Muscle layer of duodenum (tissue), 2 donors: Measurements from ENCODE around the gene ZNF467.

Source experiments
- H3K27ac ChIP-seq: one replicate; pipeline ENCODE4 v1.7.0; 2013; ENCODE audit warnings: mild to moderate bottlenecking, low read length
- H3K27me3 ChIP-seq: one replicate; pipeline ENCODE4 v1.7.0; 2013; ENCODE audit warnings: low read depth, mild to moderate bottlenecking, control low read depth, low read length
- H3K36me3 ChIP-seq, 2 donors: one replicate each; pipeline ENCODE4 v1.7.0; 2013; ENCODE audit warnings: low read length in 2 of 2, control low read depth in 1 of 2, mild to moderate bottlenecking in 1 of 2; ENCODE audit not compliant: insufficient read depth in 2 of 2, control insufficient read depth in 1 of 2
- H3K4me1 ChIP-seq, 2 donors: one replicate each; pipeline ENCODE4 v1.7.0; 2013; ENCODE audit warnings: low read length in 2 of 2, mild to moderate bottlenecking in 2 of 2, control low read depth in 1 of 2, moderate library complexity in 1 of 2; ENCODE audit not compliant: insufficient read depth in 2 of 2, control insufficient read depth in 1 of 2
- H3K4me3 ChIP-seq, 2 donors: one replicate each; pipeline ENCODE4 v1.7.0; 2013; ENCODE audit warnings: low read length in 2 of 2, low read depth in 1 of 2, mild to moderate bottlenecking in 1 of 2
- H3K9me3 ChIP-seq, 2 donors: one replicate each; pipeline ENCODE4 v1.7.0; 2013; ENCODE audit warnings: low read length in 2 of 2, control low read depth in 1 of 2, mild to moderate bottlenecking in 1 of 2; ENCODE audit not compliant: control insufficient read depth in 1 of 2
- donor health status: healthy.

ZNF467 gene

GRCh38 chr7:149727899-149728476 lies 45.4 kb downstream of the ZNF467 start:
- H3K27ac ChIP-seq: no peak overlapping the region

GRCh38 chr7:149727053-149727898 lies 46.1 kb downstream of the ZNF467 start:
- no peak overlapping the region for H3K27ac ChIP-seq
- no peaks in the 10 kb centered on the region for H3K9me3 ChIP-seq
- peaks cover 28 to 90% of the 10 kb centered on the region in 2 donors for H3K36me3 ChIP-seq
- no peaks in the 10 kb centered on the region for H3K27me3 ChIP-seq
- peaks cover 0 to 12% of the 10 kb centered on the region in 2 donors for H3K4me1 ChIP-seq
- no peak overlapping the region for H3K4me3 ChIP-seq

More at GRCh38 chr7:149727899-149728476, 45.4 kb downstream of the ZNF467 start:
- no peak overlapping the region for H3K4me3 ChIP-seq
- peaks cover 0 to 12% of the 10 kb centered on the region in 2 donors for H3K4me1 ChIP-seq
- H3K36me3 ChIP-seq: peaks cover 22 to 90% of the 10 kb centered on the region in 2 donors
- no peaks in the 10 kb centered on the region for H3K27me3 ChIP-seq
- no peaks in the 10 kb centered on the region for H3K9me3 ChIP-seq

- Histone ChIP-seq H3K4me3 (no peak overlapping the region), H3K9me3 (no peaks in the 10 kb centered on the region), H3K36me3 (peaks cover 21 to 91% of the 10 kb centered on the region in 2 donors), H3K27ac (no peak overlapping the region), H3K27me3 (no peaks in the 10 kb centered on the region), H3K4me1 (peaks cover 0 to 12% of the 10 kb centered on the region in 2 donors)
These were observed 47.5 kb downstream of the ZNF467 start for GRCh38 chr7:149725916-149726315.

GRCh38 chr7:149725426-149725821 lies 48.0 kb downstream of the ZNF467 start:
- Histone ChIP-seq H3K4me1 (peaks cover 0 to 12% of the 10 kb centered on the region in 2 donors), H3K27ac (no peak overlapping the region), H3K9me3 (no peaks in the 10 kb centered on the region), H3K27me3 (no peaks in the 10 kb centered on the region), H3K4me3 (no peak overlapping the region), H3K36me3 (peaks cover 21 to 91% of the 10 kb centered on the region in 2 donors)

DNA sequence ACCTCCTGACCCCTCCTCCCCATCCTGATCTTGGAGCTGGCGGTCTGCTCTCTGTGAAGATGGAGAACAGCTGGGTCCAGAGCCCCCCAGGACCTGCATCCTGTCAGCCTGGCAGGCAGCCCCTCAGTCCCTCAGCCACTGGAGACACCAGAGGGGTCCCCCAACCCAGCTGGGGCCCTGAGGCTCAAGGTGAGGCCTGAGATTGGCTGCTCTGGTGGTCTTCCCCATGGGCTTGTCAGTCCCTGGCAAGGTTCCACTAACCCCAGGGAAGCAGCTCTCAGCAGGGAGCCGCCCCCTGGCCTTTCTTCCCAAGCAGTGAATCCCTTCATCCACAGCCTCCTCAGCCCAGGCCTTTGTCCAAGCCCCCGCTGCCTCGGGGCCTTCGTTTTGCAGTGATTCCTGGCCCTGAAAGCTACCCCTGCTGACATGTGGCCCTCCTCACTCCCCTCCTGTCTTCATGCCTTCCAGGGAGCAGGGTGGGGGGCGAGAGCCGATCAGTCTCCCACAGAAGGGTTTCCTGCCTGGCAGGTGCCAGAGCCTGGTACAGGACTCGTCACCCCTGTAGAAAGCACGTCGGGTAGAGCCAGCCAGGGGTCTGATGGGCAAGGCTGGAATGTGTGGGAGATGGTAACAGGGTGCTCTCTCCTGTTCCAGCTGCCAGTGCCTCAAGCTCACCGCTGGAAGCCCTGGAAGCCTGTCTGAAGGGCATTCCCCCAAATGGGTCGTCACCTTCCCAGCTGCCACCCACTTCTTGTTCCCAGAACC lies 48.5 kb downstream of the ZNF467 start:
- H3K27ac ChIP-seq: no peak overlapping the region
- H3K4me3 ChIP-seq: no peak overlapping the region
- H3K4me1 ChIP-seq: peaks cover 0 to 17% of the 10 kb centered on the region in 2 donors
- H3K9me3 ChIP-seq: no peaks in the 10 kb centered on the region
- H3K36me3 ChIP-seq: peaks cover 21 to 85% of the 10 kb centered on the region in 2 donors
- H3K27me3 ChIP-seq: no peaks in the 10 kb centered on the region

DNA sequence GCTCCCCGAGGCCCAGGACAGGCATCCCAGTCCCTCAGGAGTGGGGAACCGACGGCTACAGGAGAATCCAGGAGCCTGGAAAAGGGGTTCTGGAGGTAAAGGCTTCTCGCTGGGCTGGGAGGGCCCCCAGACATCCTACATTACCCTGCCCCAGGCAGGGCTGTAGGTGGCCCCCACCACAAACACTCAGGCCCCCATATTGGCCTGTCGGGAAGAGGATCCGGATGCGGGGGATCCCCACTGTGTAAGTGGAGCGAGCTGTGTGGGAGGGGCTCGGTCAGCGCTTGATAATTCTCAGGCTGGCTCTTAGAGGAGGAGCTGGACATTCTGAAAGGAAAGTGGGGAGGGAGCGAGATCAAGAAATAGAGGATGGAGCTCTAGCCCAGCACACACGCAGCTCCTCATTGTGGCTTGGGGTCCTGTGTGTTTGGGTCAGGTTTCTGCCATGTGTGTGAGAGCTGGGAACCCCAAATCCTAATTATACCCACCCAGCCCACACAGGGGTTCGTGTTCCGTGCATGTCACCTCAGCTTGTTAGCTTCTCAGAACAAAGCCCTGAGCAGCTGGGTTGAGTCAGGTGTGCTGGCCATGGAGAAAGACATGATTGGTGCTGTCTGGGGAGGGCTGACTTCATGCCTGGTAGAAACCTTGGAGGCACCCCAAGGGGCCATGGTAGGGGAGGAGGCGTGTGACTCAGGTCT lies 49.4 kb downstream of the ZNF467 start:
- Histone ChIP-seq H3K36me3 (peaks cover 21 to 76% of the 10 kb centered on the region in 2 donors), H3K27ac (no peak overlapping the region), H3K27me3 (no peaks in the 10 kb centered on the region), H3K4me3 (no peak overlapping the region), H3K9me3 (no peaks in the 10 kb centered on the region), H3K4me1 (peaks cover 0 to 26% of the 10 kb centered on the region in 2 donors)

GRCh38 chr7:149723082-149723767 lies 50.2 kb downstream of the ZNF467 start:
- H3K27me3 ChIP-seq: no peaks in the 10 kb centered on the region
- peaks cover 0 to 30% of the 10 kb centered on the region in 2 donors for H3K4me1 ChIP-seq
- no peak overlapping the region for H3K27ac ChIP-seq
- no peak overlapping the region for H3K4me3 ChIP-seq
- no peaks in the 10 kb centered on the region for H3K9me3 ChIP-seq
- peaks cover 17 to 69% of the 10 kb centered on the region in 2 donors for H3K36me3 ChIP-seq

GRCh38 chr7:149722356-149722957 lies 50.9 kb downstream of the ZNF467 start:
- Histone ChIP-seq H3K4me1 (peaks cover 0 to 24% of the 10 kb centered on the region in 2 donors), H3K27ac (no peak overlapping the region), H3K27me3 (no peaks in the 10 kb centered on the region), H3K36me3 (peaks cover 17 to 63% of the 10 kb centered on the region in 2 donors), H3K9me3 (no peaks in the 10 kb centered on the region), H3K4me3 (no peak overlapping the region)

DNA sequence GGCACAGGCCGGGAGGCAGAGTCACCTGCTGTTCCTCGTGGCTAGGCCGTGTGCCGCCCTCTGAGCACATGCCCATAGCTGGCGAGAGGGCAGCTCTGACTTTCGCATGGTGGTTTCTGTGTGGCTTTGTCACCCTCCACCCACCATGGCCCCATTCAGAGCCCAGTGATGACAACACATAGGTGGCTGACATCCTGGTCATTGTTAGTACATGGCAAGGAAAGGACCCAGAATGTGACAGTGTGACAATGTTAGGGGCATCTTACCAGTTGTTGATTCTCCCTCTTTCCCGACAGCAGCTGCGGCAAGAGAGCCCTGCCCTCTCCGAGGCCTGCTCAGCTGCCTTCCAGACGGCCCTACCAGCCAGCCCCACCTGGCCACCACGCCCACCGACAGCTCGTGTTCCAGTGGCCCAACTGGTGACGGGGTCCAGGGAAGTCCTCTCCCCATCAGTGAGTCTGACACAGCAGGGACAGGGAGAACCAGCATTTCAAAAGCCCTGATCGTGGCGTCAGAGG lies 52.2 kb downstream of the ZNF467 start:
- Histone ChIP-seq H3K27ac (no peak overlapping the region), H3K4me1 (peaks cover 0 to 28% of the 10 kb centered on the region in 2 donors), H3K4me3 (no peak overlapping the region), H3K9me3 (no peaks in the 10 kb centered on the region), H3K36me3 (peaks cover 17 to 56% of the 10 kb centered on the region in 2 donors), H3K27me3 (no peaks in the 10 kb centered on the region)
